ENCODE data around the gene LRRTM4. TPM values are rescaled to one million over a fixed set of nuclear protein-coding genes. Genes with fewer than 3 reads are reported as not detected.

Gene LRRTM4
- polyA plus RNA-seq (2012; ENCODE audit: insufficient read depth, insufficient read length): not detected

- no peak for DNase-seq (ENCODE audit: low read depth, low spot score)
- H3K4me3 ChIP-seq (ENCODE audit: low read length): no peak within 1 kb of the TSS
Observed at GRCh38 chr2:77521931-77522470, at the start of gene LRRTM4. TSS of gene LRRTM4 (minus strand) at chr2:77522376.

GRCh38 chr2:77571545-77571944 is 49.4 kb upstream of the LRRTM4 start:
- no peak for DNase-seq (ENCODE audit: low read depth, low spot score)
- no peak overlapping the region for H3K4me3 ChIP-seq (ENCODE audit: low read length)

GRCh38 chr2:77567723-77568122 is 45.5 kb upstream of the LRRTM4 start:
- H3K4me3 ChIP-seq (ENCODE audit: low read length): no peak overlapping the region
- no peak for DNase-seq (ENCODE audit: low read depth, low spot score)

- DNase-seq (ENCODE audit: low read depth, low spot score): no peak
- no peak overlapping the region for H3K4me3 ChIP-seq (ENCODE audit: low read length)
Observed at GRCh38 chr2:77566582-77566981, 44.4 kb upstream of the LRRTM4 start.

- no peak overlapping the region for H3K4me3 ChIP-seq (ENCODE audit: low read length)
- DNase-seq (ENCODE audit: low read depth, low spot score): no peak
Observed at GRCh38 chr2:77566131-77566530, 44.0 kb upstream of the LRRTM4 start.

GRCh38 chr2:77552956-77553355 is 30.8 kb upstream of the LRRTM4 start:
- no peak for DNase-seq (ENCODE audit: low read depth, low spot score)
- H3K4me3 ChIP-seq (ENCODE audit: low read length): no peak overlapping the region

- no peak overlapping the region for H3K4me3 ChIP-seq (ENCODE audit: low read length)
- DNase-seq (ENCODE audit: low read depth, low spot score): no peak
Observed at GRCh38 chr2:77538031-77538430, 15.9 kb upstream of the LRRTM4 start.

GRCh38 chr2:77522888-77523287 is 712 bp upstream of the LRRTM4 start:
- no peak for DNase-seq (ENCODE audit: low read depth, low spot score)
- H3K4me3 ChIP-seq (ENCODE audit: low read length): no peak overlapping the region

- no peak for DNase-seq (ENCODE audit: low read depth, low spot score)
- no peak overlapping the region for H3K4me3 ChIP-seq (ENCODE audit: low read length)
Observed at GRCh38 chr2:77521548-77521891, 656 bp downstream of the LRRTM4 start.

GRCh38 chr2:77520641-77521547 is 1.3 kb downstream of the LRRTM4 start:
- no peak overlapping the region for H3K4me3 ChIP-seq (ENCODE audit: low read length)
- no peak for DNase-seq (ENCODE audit: low read depth, low spot score)

GRCh38 chr2:77519888-77520506 is 2.2 kb downstream of the LRRTM4 start:
- no peak for DNase-seq (ENCODE audit: low read depth, low spot score)
- H3K4me3 ChIP-seq (ENCODE audit: low read length): no peak overlapping the region

- H3K4me3 ChIP-seq (ENCODE audit: low read length): no peak overlapping the region
- no peak for DNase-seq (ENCODE audit: low read depth, low spot score)
Observed at GRCh38 chr2:77519164-77519887, 2.9 kb downstream of the LRRTM4 start.

GRCh38 chr2:77518311-77518710 is 3.9 kb downstream of the LRRTM4 start:
- no peak overlapping the region for H3K4me3 ChIP-seq (ENCODE audit: low read length)
- DNase-seq (ENCODE audit: low read depth, low spot score): no peak

- DNase-seq (ENCODE audit: low read depth, low spot score): no peak
- no peak overlapping the region for H3K4me3 ChIP-seq (ENCODE audit: low read length)
Observed at GRCh38 chr2:77513191-77513590, 9.0 kb downstream of the LRRTM4 start.

- no peak overlapping the region for H3K4me3 ChIP-seq (ENCODE audit: low read length)
- no peak for DNase-seq (ENCODE audit: low read depth, low spot score)
Observed at GRCh38 chr2:77512507-77512906, 9.7 kb downstream of the LRRTM4 start.

- no peak for DNase-seq (ENCODE audit: low read depth, low spot score)
Observed at GRCh38 chr2:77508511-77508910, 13.7 kb downstream of the LRRTM4 start.

GRCh38 chr2:77507657-77508056 is 14.5 kb downstream of the LRRTM4 start:
- H3K4me3 ChIP-seq (ENCODE audit: low read length): no peak overlapping the region
- no peak for DNase-seq (ENCODE audit: low read depth, low spot score)

More at GRCh38 chr2:77508511-77508910, 13.7 kb downstream of the LRRTM4 start:
- H3K4me3 ChIP-seq (ENCODE audit: low read length): no peak overlapping the region

- no peak overlapping the region for H3K4me3 ChIP-seq (ENCODE audit: low read length)
- DNase-seq (ENCODE audit: low read depth, low spot score): no peak
Observed at GRCh38 chr2:77488141-77488540, 34.0 kb downstream of the LRRTM4 start.

- no peak for DNase-seq (ENCODE audit: low read depth, low spot score)
- no peak overlapping the region for H3K4me3 ChIP-seq (ENCODE audit: low read length)
Observed at GRCh38 chr2:77487074-77487803, 34.9 kb downstream of the LRRTM4 start.

All from Jurkat, Clone E6-1 (cell line).